Fibroblast of villous mesenchyme (primary cell): ENCODE measurements around the gene AMIGO3. TPM values are rescaled to one million over a fixed set of nuclear protein-coding genes. Genes with fewer than 3 reads are reported as not detected.

Source experiments
- DNase-seq: peaks from one replicate; pipeline ENCODE4 v3.0.0-alpha.2; 2010; ENCODE audit warnings: low read depth
- H3K4me3 ChIP-seq: 2 replicates; pipeline ENCODE4 v1.5.1; 2011; ENCODE audit warnings: low read depth, mild to moderate bottlenecking, low read length
- total RNA-seq: library from RNA; depleted of rRNA; stranded (reverse); fragments of >200 nt; gene quantifications from 2 replicates; pipeline ENCODE4 v1.2.3, GENCODE V29; 2012
- TF ChIP-seq, protein P1 (sequence below): IDR thresholded peaks from 2 replicates; pipeline ENCODE4 v1.5.1; 2012; ENCODE audit warnings: low read depth, mild to moderate bottlenecking, low read length; ENCODE audit not compliant: insufficient read depth

Gene AMIGO3
- total RNA-seq, 1 donor: 0.43 TPM

DNA sequence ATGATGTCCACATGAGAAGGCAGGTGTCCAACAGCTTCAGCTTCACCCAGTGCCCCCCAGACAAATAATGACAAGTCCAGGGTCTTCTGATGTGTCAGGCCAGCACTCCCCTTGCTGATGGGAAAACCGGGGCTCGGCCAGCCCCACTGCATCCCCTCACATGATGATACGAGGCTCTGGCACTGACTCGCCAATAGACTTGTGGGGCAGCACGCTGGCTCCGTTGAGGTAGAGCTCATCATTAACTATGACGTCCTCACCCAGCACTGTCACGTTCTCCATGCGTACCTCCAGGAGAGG lies 2.1 kb upstream of the AMIGO3 start:
- TF ChIP-seq, protein P1, sequence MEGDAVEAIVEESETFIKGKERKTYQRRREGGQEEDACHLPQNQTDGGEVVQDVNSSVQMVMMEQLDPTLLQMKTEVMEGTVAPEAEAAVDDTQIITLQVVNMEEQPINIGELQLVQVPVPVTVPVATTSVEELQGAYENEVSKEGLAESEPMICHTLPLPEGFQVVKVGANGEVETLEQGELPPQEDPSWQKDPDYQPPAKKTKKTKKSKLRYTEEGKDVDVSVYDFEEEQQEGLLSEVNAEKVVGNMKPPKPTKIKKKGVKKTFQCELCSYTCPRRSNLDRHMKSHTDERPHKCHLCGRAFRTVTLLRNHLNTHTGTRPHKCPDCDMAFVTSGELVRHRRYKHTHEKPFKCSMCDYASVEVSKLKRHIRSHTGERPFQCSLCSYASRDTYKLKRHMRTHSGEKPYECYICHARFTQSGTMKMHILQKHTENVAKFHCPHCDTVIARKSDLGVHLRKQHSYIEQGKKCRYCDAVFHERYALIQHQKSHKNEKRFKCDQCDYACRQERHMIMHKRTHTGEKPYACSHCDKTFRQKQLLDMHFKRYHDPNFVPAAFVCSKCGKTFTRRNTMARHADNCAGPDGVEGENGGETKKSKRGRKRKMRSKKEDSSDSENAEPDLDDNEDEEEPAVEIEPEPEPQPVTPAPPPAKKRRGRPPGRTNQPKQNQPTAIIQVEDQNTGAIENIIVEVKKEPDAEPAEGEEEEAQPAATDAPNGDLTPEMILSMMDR: no peak
- DNase-seq: no peak
- H3K4me3 ChIP-seq: no peak overlapping the region

DNA sequence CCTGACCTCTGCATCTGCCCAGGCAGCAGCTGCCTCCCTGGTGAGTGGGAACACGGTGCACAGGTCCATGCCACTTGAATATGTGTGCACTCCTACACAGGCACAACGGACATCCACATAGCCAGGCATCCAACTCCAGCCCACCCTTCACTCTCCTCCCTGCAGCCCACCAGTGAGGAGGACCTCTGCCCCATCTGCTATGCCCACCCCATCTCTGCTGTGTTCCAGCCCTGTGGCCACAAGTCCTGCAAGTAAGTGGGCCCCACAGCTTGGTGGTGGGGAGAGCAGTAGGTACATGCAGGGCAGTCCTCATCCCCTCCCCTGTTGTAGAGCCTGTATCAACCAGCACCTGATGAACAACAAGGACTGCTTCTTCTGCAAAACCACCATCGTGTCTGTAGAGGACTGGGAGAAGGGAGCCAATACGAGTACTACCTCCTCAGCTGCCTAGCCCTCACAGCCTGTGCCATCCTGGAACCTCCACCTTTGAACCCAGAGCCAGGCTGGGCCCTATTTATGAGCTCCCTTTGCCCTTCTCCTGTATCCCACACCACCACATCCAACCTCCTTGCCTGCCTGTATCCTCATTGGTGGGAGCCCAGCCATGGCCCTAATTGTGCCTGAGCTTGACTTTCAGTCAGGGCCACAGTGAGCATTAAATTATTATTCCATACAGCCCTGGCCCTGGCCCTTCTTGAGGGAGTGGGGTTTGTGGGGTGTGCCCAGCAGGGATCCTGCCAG lies 1.5 kb upstream of the AMIGO3 start:
- H3K4me3 ChIP-seq: no peak overlapping the region
- TF ChIP-seq, protein P1: no peak
- DNase-seq: no peak

DNA sequence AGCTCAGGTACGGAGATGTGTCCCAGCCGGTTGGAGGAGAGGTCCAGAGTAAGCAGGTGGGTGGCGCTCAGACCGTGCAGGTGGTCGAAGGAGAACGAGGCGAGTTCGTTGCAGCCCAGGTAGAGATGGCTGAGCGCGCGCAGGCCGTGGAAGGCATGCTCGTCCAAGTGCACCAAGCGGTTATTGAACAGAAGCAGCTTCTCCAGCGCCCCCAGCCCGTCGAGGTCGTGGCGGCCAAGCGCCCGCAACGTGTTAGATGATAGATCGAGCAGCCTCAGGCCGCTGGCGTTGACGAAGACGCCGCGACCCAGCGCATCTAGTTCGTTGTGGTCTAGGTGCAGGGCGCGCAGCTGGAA lies 648 bp downstream of the AMIGO3 start:
- no peak for DNase-seq
- H3K4me3 ChIP-seq: peak overlapping the region; percentile 55
- TF ChIP-seq, protein P1: no peak

DNA sequence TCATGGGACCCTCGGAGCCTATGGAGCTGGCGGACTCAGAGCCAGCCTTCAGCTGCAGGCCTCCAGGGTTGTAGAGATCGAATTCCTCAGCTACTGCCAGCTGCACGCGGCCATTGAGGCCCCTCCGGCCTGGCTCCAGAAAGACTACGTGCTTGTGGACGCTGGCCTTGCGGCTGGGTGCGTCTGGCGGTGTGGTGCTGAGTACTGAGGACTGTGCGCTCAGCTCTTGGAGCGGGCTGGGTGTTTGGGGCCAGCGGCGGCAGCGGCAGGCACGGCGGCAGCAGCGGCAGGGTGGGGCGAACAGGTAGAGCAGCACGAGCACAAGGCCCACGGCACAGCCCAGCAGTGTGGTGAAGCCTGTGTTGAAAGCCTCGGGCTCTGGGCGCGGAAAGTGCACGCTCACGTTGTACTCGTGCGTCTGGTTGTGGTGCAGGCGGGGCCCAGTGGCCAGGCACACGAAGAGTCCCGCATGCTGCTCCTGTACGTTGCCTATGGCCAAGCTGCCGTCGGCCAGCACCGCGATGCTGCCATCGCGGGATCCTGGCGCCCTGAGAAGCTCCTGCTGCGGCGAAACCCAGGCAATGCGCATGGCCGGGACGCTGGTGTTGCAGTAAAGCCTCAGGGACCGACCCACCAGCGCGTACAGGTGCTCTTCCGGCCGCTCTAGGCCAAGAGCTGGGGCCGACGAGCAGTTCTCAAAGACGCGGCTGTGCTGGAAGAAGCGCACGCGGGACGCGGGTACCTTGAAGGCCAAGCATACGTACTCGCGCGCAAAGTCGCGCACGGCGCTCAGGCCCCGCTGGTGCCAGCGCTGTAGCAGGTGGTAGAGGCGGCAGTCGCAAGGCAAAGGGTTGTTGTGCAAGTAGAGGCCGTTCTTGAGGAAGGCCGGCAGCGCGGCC lies 1.3 kb downstream of the AMIGO3 start:
- TF ChIP-seq, protein P1: no peak
- no peak for DNase-seq
- H3K4me3 ChIP-seq: no peak overlapping the region

DNA sequence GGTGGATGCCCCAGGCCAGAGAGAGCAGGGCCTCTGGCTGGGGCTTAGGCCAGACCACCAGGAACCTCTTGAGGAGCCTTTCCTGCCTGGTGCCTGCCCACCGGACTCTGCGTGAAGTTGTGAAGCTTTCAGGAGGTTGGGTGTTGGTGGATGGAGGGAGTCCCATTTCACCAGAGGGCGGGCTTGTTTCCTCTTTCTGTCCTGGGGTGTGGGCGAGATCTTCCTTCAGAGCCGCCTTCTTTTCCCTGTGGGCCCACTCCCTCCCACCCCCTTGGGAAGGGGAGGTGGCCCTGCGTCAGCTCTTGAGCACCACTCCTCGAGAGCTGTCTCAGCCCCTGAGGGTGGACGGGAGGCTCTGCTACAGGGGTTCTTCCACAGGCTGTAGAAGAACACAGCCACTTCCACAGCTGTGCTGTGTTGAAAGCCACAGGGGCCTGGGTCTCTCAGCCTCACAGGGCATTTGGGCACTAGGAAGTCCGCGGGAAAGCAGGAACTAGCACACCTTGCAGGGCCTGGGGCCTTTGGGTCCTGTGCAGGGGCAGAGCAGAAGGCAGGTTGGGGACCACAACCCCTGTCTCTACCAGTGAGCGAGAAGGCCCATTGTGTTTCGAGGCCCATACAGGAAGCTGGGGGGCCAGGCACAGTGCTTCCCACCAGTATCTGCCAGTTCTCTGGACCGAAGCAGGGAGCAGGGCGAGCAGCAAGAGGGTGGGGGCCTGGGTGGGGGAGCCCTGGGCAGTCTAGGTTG lies 2.1 kb downstream of the AMIGO3 start:
- no peak for DNase-seq
- no peak overlapping the region for H3K4me3 ChIP-seq
- TF ChIP-seq, protein P1: no peak

DNA sequence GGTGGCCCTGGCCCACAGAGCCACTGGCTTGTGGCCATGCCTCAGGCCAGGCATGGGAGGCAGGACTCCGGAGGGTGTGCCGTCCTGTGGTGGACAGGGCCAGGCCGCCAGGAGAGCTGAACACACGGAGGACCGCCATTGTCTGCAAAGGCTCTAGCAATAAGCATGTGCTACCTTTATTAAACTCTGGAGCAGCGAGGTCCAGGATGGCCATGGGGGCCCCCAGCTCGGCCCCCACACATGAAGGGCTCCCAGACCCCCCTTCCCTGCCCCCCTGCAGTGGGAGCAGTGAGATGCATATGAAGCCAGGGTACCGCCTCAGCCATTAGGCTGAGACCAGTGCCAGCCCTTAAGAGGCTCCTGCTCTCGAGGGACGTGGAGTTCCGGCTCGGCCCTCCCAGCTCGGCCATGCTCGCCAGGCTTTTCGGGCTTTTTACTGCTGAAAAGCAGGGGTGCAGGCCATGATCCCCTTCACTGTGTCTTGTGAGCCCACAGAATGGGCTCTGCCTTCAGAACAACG lies 2.7 kb downstream of the AMIGO3 start:
- DNase-seq: no peak
- TF ChIP-seq, protein P1: no peak
- no peak overlapping the region for H3K4me3 ChIP-seq
